GM19328 (cell line): ENCODE measurements around the gene COQ10A.
"Not testable (repeated sequence)": the region's sequence is repeated elsewhere in the genome, so short reads cannot be mapped to it uniquely, and the experiment has no call there.

ENCODE experiments used
- ATAC-seq: cut with Tn5 transposase; IDR thresholded peaks from one replicate; pipeline ENCODE4 v1.9.1; 2021; ENCODE audit warnings: mild to moderate bottlenecking, moderate library complexity; ENCODE audit not compliant: unreplicated experiment

Gene COQ10A

DNA sequence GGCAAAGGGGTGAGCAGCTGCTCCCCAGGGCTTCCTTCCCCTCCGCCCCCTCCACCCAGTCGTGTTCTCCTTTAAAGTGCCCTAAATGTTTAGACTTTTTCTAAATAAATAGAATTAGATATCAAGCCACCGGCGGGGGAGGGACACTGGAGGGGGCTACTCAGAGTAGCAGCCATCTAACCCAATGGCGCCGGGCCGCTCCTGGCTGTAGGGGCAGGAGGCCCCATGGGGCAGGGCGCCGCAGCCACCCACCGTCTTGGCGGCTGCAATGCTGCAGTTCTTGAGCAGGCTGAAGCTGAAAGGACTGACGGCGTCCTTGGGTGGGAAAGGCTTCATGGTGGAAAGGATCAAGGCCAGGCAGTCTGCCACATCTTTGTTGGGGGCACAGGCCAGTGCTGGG is 23.8 kb upstream of the COQ10A start:
- no peak for ATAC-seq

DNA sequence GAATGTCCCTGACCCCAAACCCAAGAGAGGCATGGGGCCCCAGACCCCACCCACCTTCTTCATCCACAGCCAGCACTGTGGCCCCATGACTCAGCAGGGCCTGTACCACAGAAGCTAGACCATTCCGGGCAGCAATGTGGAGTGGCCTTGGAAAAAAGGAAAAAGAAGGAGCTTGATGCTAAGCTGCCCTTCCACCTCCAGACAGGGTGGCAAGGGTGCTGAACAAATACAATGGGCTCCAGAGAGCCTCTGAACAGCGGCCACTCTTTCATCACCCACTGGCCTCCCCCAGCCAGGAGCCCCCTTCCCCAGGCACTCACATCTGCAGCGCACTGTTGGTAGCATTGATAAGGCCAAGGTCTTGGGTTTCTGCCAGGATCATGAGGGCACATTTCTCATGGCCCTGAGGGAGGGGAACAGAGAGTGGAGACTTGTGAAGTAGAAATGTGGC is 23.0 kb upstream of the COQ10A start:
- ATAC-seq: no peak

DNA sequence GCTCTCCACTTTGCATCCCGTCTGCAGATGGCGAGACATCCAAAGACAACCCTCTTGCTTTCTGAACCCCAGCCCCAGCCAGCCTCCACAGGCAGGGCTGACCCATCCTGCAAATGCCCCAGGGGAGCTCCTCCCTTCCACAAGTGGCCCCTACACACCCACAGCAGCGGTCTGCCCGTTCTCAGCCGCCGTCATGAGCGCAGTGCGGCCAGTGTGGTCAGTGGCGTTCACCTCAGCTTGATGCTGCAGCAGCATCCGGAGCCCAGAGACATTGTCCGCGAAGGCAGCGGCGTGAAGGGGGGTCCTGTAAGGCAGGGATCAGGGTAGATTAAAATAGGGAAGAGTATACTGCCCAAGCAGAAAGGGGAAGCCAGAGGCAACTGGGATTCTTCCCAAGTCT is 22.2 kb upstream of the COQ10A start:
- no peak for ATAC-seq

DNA sequence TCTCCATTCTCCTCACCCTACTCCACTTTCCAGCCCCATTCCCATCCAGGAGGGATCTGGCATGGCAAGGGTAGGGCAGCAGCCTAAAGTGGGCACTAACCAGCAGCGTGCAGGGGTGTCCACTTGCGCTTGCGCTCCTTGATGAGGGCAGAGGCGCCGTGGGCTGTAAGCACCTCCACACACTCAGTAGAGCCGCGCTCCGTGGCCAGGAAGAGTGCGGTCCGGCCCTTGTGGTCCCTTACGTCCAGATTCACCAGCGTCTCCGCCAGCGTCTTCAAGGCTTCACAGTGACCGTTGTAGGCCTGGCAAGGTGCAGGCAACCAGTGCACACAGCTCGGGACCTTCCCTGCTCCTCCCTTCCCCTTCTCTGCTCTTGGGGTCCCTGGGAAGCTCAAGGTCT is 18.8 kb upstream of the COQ10A start:
- no peak for ATAC-seq

DNA sequence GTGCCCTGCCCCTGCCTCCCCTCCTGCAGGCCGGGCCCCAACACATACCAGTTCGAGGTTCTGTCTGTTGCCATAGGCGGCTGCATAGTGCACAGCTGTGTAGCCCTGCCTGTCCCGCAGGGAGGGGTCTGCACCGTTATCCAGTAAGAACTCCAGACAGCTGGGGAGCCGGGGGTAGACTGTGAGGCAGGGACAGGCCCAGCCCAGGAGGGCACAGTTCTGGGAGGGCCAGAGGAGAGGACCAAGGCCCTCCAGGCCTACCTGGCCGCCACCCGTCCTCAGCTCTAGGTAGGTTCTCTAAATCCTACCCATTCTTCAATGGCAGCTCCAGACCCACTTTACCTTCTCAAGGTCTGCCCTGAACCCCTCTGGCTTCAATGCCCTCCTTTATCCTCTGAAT is 18.0 kb upstream of the COQ10A start:
- ATAC-seq: no peak

DNA sequence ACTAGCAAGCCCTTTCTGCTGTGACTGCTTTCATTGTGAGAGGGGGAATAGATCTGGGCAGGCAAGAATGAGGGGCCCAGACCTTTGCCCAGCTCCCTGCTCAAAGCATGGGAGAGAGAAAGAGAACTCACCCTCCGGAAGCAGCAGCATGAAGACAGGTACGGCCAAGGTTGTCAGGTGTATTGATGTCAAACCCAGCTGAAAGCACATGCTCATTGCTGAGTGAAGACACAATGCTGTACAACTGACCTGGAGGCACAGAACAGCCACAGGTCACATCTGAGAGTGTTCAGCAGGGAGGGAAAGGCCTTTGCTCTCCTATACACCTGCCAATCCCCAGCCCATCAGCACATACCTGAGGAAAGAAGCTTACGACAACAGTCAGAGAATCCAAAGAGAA is 14.1 kb upstream of the COQ10A start:
- no peak for ATAC-seq

DNA sequence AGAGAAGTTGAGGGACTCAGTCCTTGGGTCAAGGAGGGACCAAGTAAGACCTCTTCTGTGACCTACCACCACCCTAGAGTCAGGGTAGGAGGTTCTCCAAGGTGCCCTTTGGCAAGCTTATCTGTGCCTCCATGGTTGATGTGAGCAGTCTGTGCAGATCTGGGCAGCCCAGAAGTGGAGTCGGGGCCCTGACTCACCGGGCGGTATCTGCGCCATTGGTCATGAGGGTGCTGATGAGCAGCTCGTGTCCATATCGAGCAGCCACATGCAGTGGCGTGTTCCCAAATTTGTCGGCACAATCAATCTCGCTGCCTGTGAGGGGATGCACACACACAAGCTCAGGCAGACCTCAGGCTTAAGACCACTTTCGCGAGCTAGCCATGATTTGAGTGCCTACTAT is 13.7 kb upstream of the COQ10A start:
- no peak for ATAC-seq

DNA sequence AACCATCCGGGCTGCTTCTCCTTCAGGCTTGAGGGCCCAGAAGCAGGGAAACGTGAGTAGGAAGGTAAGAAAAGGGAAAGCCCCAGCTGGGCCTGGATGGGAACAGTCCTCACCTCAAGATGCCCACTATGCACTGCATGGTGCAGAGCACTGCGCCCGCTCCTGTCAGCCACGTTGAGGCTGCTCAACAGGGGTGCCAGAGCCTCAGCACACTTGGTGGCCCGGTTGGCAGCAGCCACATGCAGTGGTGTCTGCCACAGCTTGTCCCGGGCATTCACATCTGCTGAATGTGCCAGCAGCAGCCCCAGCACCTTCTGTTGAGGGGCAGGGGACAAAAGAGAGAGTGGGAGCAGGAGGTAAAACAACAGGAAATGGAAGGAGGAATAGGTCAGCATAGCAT is 11.1 kb upstream of the COQ10A start:
- no peak for ATAC-seq

DNA sequence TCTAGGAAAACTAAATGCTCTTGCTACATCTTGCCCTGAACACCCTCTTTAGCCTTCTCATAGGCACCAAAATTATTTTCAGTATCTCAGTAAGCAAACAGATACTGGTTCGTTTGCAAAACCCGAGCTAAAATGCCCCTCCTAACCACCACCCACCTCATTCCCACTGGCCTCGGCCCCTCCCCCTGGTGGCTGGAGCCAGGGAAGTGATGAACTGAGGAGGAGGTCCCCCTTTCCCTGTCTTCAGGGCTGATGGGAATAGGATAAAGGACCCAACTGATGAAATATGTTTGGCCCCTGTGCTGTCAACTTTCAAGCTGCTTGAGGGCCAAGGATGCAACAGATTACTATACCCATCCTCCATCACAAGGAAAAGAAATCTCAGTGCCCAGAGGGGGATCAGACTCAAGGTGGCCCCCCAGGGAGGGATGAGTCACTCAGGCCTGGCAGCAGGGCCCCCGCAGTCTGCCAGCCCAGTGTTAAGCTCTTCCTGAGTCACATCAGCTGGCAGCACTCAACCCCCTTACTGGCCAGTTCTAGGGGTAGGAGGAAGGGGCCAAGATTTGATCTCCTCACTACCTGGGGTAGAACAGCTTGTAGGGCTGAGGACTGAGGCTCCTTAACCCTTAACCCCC is 10.3 kb upstream of the COQ10A start:
- ATAC-seq: no peak

DNA sequence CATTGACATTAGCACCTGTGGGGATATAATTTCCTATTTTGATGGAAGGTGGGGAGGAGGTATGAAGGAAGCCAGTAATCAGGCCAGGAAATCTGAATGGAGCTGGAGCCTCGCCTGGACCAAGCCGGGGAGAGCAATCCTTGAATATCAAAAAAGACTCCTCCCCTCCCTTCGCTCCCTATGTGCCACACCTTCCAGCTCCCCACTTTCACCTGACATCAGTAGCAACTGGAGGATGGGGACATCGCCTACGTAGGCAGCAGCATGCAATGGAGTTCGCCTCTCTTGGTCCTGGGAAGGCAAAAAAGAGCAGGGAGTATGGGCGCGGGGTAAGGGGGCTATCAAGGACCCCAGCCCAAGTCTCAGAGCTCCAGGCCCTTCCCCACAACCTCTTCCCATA is 9.7 kb upstream of the COQ10A start:
- no peak for ATAC-seq

DNA sequence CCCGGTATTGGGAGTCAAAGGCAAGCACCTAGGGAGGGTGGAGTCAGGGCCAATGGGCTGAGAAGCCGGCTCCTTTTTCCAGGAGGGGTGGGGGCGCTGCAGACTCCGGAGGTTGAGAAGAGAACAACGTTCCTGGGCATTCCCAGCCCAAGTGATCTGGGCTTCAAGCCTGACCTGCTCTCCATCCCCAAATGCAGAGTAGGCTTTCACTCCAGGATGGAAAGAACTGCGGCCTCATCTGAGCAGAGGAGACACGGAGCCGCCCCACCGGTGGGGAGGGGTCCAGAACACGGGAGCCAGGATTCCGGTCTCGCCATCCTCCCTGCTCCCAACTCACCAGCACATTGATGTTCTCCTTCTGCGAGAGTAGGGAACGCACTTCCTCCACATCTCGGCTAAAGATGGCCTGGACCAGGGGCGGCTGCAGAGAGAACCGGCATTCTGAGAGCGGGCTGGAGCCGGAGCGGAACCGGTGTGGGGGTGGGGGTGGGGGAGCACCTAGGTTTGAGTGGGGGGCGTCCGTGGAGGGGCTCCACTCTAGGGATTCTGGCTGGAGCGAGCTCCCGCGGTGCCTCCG is 9.2 kb upstream of the COQ10A start:
- peak; percentile 15 for ATAC-seq

DNA sequence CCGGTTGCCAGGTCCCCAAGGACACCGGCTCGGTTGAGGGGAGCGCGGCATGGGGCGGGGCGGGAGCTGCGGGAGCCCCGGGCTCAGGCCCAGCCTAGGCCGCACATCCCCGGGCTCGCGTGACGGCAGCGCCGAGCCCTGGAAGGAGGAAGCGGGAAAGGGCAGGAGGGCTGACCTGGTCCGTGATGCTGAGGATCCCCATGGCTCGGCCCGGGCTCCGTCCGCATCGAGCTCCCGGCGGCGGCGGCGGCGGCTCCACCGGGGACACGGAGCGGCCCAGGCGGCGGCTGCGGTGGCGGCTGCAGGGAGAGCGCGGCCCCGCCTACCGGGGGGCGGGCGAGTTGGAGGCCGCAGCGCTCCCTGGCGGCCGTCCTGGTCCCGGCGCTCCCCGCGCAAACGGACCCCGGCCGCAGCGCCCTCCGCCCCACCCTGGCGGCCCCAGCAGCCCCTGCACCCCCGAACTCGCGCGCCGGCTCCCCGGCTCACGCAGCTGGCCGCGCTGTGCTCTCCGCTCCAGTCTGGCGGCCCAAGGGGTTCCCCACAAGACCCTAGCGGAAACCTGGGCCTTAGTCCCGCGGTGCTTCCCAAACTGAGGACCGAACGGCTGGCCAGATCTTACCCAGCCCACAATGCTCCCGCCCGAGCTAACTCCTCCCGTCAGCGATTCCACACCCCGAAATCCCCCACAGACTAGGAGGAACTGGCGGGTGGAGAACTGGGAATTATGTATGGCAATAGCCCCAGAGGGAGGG is 8.5 kb upstream of the COQ10A start, which contains the start of gene ANKRD52:
ANKRD52 (minus strand) TSS at position 317 of the 752 bp plus-strand sequence; CDS start at position 202, 115 bp downstream.
- peak; percentile 92 for ATAC-seq

DNA sequence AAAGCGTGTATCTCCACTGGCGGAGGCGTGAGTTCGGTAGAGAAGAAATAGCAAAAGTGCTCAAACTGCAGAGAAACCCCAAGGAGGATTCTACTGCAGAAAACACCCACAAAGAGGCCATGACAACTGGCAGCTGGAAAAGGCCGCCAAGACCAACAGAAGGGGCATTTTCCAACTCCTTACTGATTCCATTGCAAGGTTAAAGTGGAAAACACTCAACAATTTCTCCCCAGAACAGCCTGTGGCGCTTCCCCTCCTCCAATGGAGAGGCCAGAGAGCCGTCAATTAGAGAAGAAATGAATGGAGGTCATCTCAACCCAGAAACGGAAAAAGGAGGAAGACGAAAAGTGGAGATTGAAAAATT is 7.9 kb upstream of the COQ10A start:
- ATAC-seq: no peak

DNA sequence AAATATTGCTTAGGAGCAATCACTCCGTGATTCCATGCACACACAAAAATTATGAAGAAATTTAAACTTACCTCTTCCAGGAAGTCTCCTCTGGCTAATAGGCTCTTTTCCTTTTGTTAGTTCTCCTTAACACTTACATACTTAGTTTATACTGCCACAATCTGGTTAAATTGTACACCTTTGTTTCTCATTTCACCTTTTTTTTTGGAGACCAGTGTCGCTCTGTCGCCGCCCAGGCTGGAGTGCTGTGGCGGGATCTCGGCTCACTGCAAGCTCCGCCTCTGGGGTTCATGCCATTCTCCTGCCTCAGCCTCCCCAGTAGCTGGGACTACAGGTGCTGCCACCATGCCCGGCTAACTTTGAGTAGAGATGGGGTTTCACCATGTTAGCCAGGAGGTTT is 6.4 kb upstream of the COQ10A start:
- no peak for ATAC-seq

DNA sequence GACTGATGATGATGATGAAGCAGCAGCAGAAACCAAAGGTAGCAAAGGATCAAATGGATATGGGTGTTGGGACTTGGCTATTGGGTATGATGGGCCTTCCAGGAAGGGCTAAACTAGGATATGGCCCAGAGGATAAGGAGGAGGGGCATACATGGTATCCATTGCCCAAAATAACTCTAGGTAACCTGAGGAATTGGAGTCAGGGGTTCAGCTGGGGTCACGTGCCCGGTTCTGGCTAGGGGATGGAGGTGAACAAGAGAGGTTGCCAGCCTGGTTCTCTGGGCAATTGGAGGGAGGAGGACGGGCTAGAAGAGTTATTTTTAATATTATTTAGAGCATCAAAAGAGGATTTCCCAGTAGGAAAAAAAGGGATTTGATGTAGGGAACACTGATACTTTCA is 5.8 kb upstream of the COQ10A start:
- ATAC-seq: no peak

DNA sequence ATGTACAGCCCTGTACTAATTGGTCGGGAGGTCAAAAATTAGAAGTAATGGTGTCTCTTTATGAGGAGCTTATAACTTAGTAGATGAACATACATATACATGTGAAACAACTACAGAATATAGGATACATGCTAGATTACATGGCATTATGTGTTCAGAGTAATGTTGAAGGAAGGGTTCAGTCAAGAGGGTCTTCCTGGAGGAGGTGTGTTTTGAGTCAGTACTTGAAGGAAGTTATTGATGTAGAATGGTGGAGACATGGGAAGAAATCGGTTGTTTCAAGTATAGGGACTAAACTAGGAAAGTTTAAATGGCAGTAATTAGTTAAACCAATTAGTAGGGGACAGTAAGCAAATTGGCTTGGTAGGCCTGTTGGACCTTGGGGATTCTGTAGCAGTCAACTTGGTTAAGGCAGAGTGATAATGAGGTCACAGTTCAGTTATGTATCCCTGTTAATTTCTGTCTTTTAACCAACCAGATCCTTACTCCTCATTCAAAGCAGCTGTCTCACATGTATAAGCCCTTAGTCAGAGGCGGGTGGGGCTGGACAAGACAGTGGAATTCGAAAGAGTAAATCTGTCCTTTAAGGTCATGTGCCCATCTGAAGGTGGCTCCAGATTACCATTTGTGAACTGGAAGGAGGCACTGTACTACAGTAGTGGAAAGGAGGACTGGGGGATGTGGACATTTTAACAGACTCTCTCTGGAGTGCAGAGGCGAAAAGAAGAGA is 5.1 kb upstream of the COQ10A start:
- no peak for ATAC-seq

DNA sequence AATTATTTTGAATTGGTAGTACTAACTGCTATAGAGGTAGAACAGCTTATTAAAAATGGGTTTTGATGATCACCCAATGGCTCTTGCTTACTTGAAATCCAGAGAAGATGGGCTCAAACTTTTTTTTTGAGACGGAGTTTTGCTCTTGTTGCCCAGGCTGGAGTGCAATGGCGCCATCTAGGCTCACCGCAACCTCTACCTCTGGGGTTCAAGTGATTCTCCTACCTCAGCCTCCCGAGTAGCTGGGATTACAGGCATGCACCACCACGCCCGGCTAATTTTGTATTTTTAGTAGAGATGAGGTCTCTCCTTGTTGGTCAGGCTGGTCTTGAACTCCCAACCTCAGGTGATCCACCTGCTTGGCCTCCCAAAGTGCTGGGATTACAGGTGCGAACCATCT is 3.8 kb upstream of the COQ10A start:
- not testable (repeated sequence) for ATAC-seq

DNA sequence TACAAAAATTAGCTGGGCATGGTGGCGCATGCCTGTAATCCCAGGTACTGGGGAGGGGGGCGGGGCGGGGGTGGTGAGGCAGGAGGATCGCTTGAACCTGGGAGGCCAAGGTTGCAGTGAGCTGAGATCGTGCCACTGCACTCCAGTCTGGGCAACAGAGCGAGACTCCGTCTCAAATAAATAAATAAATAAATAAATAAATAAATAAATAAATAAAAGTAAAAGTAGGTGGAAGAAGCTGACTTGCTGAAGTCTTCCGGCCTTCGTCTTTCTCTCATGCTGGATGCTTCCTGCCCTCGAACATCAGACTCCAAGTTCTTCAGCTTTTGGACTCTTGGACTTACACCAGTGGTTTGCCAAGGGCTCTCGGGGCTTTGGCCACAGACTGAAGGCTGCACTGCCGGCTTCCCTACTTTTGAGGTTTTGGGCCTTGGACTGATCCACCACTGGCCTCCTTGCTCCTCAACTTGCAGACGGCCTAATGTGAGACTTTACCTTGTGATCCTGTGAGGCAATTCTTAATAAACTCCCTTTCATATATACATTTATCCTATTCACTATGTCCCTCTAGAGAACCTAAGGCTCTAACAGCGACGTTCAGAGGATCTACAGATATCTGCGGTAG is 562 bp upstream of the COQ10A start:
- ATAC-seq: not testable (repeated sequence)

DNA sequence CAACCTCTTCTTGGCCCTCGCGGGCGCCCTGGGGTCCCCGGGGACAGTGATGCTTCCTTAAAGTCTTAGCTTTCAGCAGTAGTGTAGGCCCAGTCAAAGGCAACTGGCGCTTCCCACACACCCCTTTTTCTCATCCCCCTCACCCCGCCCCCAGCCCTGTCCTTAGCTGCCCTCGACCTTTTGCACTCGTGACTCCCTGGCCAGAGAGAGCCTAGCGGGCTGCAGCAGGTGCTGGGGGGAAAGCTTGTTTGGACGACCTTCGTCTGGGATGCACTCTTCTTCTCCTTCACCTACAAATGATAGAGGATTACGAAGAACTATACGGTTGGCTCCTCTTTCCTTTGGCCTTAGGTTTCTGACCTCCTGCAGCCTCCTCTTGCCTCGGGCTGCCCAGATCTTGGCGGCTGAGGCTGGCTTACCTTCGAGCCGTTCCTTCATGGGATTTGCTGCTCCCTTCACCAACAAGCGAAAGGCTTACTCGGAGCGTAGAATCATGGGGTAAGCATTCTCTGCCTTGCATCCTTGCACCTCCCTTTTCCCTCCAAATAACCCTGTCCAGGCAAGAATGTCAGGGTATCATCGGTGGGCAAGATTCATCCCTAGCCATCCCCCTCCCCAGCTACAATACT is 815 bp downstream of the COQ10A start:
- peak; percentile 11 for ATAC-seq

DNA sequence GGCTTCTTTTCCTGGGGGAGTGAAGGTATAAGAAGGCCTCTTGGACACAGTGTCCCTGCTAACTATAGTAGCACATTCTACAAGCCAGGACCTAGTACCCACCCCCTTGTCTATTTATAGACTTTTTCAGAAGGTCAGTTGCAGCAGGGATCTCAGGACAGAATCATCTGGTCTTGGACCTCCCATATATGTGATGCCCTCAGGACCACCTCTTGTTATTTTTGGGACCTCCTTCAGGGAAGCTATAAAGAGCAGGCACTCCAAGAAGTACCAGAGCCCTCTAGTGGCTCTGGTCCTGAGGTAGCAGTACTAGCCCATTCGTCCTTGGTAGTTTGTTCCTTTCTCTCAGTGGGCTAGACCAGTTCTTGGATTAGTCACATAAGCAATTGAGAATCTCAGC is 4.3 kb downstream of the COQ10A start:
- no peak for ATAC-seq

DNA sequence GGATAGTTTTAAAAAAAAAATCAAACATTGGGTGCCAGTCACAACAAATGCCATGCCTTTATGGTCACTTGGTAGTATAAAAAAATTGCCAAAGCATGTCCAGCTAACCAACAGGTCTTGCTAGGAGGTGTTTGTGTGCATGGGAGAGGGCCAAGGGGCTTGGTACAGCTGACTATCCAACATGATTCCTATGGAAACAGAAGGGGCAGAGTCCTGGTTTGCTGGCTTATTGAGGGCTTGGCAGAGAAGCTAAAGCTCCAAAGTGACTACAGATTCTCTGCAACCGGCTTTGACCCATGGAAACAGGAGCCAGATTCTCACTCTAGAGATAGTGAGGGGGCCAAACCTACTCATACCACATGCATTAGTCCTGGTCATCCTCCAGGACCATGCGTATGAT is 5.7 kb downstream of the COQ10A start:
- not testable (repeated sequence) for ATAC-seq
